ENCODE results near the gene B3GNT4. TPM values are rescaled to one million over a fixed set of nuclear protein-coding genes. Genes with fewer than 3 reads are reported as not detected.

Gene B3GNT4
- total and polyA plus RNA-seq, 11 donors: 0.11 to 0.27 TPM; not detected in 9

DNA sequence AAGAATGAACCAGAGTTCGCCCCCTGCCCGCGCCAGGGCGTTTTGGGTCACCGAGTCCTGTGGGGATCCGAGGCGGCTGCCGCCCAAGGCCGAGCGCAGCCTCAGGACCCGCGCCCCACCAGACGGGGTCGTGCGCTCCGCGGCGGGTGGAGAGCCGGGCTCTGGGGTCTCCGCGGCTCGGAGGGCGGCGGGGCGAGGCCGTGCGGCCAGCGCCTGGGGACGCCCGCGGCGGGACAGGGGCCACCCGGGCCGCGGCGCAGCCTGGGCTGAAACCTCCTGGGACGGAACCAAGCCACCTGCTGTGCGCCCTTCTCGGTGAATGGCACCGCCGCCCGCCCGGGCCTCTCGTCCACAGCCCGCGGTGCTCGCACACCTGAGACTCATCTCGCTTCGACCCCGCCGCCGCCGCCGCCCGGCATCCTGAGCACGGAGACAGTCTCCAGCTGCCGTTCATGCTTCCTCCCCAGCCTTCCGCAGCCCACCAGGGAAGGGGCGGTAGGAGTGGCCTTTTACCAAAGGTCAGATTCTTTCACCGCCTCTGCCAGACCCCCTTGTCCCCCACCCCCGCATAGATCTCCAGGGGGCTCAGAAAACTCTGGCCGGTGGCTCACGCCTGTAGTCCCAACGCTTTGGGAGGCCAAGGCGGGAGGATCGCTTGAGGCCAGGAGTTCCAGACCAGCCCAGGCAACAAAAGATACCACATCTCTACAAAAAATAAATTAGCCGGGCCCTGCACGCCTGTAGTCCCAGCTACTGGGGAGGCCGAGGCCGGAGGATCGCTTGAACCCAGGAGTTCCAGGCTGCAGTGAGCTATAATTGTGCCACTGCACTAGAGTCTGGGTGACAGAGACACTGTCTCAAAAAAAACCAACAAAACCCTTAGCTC, 901 bp downstream of the B3GNT4 start:
- TF ChIP-seq, protein P1, sequence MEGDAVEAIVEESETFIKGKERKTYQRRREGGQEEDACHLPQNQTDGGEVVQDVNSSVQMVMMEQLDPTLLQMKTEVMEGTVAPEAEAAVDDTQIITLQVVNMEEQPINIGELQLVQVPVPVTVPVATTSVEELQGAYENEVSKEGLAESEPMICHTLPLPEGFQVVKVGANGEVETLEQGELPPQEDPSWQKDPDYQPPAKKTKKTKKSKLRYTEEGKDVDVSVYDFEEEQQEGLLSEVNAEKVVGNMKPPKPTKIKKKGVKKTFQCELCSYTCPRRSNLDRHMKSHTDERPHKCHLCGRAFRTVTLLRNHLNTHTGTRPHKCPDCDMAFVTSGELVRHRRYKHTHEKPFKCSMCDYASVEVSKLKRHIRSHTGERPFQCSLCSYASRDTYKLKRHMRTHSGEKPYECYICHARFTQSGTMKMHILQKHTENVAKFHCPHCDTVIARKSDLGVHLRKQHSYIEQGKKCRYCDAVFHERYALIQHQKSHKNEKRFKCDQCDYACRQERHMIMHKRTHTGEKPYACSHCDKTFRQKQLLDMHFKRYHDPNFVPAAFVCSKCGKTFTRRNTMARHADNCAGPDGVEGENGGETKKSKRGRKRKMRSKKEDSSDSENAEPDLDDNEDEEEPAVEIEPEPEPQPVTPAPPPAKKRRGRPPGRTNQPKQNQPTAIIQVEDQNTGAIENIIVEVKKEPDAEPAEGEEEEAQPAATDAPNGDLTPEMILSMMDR (IDR thresholded peaks at IDR 0.05): no peak
- no peak for TF ChIP-seq POLR2A (IDR thresholded peaks at IDR 0.05)
- no peak overlapping the region for H3K27ac ChIP-seq
- ATAC-seq: no peak
- peaks cover 0 to 21% (median 11%) of the 10 kb centered on the region in 12 donors for H3K4me1 ChIP-seq
- no peak for DNase-seq
- peaks cover 0 to 30% (median 28%) of the 10 kb centered on the region in 9 donors for H3K36me3 ChIP-seq
- H3K4me3 ChIP-seq: peak overlapping the region; percentile 33 to 70 (median 58)
- intact Hi-C loops (cut with DNase I): loop anchor here in 1 of 10 donors (10.0 kb wide), 1 partner anchor 290 kb away; the partner anchor contains the start of gene CFAP251
- H3K27me3 ChIP-seq: peaks cover 19 to 55% (median 34%) of the 10 kb centered on the region in 9 donors
- 10 to 30% (median 18%) methylated on average over 21 to 71 of the region's 71 CpGs for WGBS, 4 donors
- no peaks in the 10 kb centered on the region for H3K9me3 ChIP-seq

DNA sequence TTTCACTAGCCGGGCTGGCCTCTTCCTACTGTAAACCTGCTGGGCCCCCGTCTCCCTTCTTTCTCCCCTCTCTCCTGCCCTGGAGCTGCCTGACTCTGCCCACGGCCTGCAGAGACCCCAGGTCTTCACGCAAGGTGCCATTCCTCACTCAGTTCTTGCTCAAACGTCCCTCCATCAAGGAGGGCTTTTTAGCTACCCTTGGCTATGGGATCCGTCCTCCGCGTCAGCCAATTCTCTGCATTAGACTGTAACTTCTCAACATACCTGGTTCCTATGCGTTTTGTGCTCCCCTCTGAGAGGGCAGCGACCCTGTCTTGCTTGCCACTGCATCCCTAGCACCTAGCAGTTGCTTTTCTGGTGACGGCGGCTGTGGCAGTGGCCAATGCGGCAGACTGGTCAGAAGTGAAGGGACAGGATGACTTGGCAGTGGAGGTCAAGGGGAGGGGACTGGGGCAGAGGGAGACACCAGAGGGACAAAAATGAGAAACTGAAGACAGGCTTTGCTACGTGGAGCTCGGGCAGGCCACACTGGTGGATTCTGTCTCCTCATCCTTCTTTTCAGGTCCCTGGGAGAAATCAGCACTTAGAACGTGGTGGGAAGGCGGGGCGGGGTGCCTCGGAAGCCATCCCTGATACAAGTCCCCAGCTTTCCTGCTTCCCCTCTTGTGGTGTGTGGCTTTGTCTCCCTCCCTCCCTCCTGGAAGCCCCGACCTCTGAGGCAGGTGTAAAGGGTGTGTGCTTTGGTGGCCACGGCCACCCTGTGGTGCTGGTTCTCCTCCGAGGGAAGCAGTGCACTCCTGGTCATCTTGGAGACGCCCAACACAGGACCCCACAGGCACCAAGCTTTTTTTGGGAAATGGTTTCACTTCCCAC, 1.8 kb downstream of the B3GNT4 start:
- no peak for DNase-seq
- WGBS, 4 donors: 48 to 58% (median 53%) methylated on average over 23 of the region's 23 CpGs
- Histone ChIP-seq H3K27ac (no peak overlapping the region), H3K27me3 (peaks cover 16 to 46% (median 34%) of the 10 kb centered on the region in 9 donors), H3K9me3 (no peaks in the 10 kb centered on the region), H3K36me3 (peaks cover 0 to 38% (median 37%) of the 10 kb centered on the region in 9 donors), H3K4me3 (no peak overlapping the region), H3K4me1 (peaks cover 0 to 21% (median 11%) of the 10 kb centered on the region in 12 donors)
- no peak for ATAC-seq
- intact Hi-C loops (cut with DNase I): loop anchor here in 1 of 10 donors (10.0 kb wide), 1 partner anchor 290 kb away; the partner anchor contains the start of gene CFAP251
- no peak for TF ChIP-seq POLR2A (IDR thresholded peaks at IDR 0.05)
- TF ChIP-seq, protein P1 (IDR thresholded peaks at IDR 0.05): no peak

DNA sequence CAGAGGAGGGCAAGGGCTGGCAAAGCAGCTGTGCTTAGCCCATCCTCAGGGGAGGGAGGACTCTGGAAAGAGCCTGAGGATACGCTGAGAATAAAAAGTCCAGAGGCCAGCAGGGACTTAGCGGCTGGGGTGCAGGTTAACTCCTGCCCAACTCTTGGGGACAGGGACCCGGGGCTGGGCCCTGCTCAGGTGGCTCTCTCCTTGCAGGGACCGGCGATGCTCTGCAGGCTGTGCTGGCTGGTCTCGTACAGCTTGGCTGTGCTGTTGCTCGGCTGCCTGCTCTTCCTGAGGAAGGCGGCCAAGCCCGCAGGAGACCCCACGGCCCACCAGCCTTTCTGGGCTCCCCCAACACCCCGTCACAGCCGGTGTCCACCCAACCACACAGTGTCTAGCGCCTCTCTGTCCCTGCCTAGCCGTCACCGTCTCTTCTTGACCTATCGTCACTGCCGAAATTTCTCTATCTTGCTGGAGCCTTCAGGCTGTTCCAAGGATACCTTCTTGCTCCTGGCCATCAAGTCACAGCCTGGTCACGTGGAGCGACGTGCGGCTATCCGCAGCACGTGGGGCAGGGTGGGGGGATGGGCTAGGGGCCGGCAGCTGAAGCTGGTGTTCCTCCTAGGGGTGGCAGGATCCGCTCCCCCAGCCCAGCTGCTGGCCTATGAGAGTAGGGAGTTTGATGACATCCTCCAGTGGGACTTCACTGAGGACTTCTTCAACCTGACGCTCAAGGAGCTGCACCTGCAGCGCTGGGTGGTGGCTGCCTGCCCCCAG, 2.8 kb downstream of the B3GNT4 start:
- H3K27me3 ChIP-seq: peaks cover 14 to 38% (median 28%) of the 10 kb centered on the region in 9 donors
- DNase-seq (no peak), ATAC-seq (peak in 3 of 4 donors; percentile 8 to 23 (median 21))
- no peak overlapping the region for H3K4me3 ChIP-seq
- no peaks in the 10 kb centered on the region for H3K9me3 ChIP-seq
- intact Hi-C loops (cut with DNase I): loop anchor here in 1 of 10 donors (10.0 kb wide), 1 partner anchor 291 kb away; the partner anchor contains the start of gene CFAP251
- H3K4me1 ChIP-seq: peaks cover 0 to 21% (median 11%) of the 10 kb centered on the region in 12 donors
- H3K36me3 ChIP-seq: peaks cover 0 to 48% (median 46%) of the 10 kb centered on the region in 9 donors
- no peak overlapping the region for H3K27ac ChIP-seq
- WGBS, 4 donors: 62 to 79% (median 72%) methylated on average over 22 to 27 of the region's 27 CpGs
- TF ChIP-seq, protein P1 (IDR thresholded peaks at IDR 0.05): no peak
- TF ChIP-seq POLR2A (IDR thresholded peaks at IDR 0.05): no peak

Measured in heart left ventricle (tissue), 16 donors.